GM18505 (cell line): ENCODE results near the gene SPTSSA.
"Not testable (repeated sequence)": the region's sequence is repeated elsewhere in the genome, so short reads cannot be mapped to it uniquely, and the experiment has no call there.

Experiments used
- ATAC-seq: cut with Tn5 transposase; IDR thresholded peaks from one replicate; pipeline ENCODE4 v1.9.1; 2021; ENCODE audit not compliant: unreplicated experiment
- POLR2A ChIP-seq: IDR thresholded peaks from 4 replicates; pipeline ENCODE4 v1.6.1; 2011; ENCODE audit warnings: borderline replicate concordance; ENCODE audit not compliant: insufficient read depth, insufficient read length; ENCODE audit errors: extremely low read depth

Gene SPTSSA

DNA sequence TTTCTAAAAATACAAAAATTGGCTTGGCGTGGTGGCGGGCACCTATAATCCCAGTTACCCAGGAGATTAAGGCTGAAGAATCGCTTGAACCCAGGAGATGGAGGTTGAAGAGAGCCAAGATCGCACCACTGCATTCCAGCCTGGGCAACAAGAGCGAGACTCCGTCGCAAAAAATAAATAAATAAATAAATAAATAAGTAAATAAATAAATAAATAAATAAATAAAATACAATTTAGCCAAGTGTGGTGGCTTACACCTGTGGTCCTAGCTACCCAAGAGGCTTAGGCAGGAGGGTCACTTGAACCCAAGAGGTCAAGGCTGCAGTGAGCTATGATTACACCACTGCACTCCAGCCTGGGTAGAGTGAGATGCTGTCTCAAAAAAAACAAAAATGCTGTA is 26.5 kb upstream of the SPTSSA start:
- ATAC-seq, result no peak
- no peak for TF ChIP-seq POLR2A

DNA sequence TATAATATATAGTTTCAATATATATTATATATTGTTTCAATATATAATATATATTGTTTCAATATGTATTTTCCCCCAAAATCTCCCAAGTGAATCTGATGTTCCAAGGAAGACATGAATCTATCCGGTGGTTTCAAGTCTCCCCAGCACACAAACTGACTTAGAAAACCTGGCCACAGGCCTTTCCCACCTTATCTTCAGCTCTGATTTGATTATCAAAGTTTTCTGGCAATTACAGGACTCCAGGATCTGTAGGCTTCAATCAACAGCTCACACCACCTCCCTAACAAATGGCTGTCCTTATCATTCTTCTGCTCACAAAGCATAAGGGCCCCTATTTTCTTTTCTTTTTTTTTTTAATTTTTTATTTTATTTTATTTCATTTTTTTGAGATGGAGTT is 22.7 kb upstream of the SPTSSA start:
- no peak for TF ChIP-seq POLR2A
- no peak for ATAC-seq

DNA sequence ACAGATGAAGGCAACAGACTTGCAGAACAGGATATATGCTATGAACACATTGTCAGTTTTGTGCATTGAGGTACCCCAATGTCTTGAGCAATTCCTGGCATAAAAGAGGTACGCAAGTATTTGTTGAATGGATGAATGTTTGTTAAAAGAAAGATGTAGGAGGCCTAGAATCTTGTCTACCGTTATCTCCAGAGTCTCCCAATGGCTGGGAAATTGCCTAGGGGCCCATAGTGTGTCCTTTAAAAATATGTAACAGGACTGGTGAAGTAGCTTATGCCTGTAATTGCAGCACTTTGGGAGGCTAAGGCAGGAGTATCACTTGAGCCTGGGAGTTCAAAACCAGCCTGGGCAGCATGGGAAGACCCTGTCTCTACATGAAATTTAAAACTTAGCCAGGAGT is 20.4 kb upstream of the SPTSSA start:
- ATAC-seq, result no peak
- no peak for TF ChIP-seq POLR2A

DNA sequence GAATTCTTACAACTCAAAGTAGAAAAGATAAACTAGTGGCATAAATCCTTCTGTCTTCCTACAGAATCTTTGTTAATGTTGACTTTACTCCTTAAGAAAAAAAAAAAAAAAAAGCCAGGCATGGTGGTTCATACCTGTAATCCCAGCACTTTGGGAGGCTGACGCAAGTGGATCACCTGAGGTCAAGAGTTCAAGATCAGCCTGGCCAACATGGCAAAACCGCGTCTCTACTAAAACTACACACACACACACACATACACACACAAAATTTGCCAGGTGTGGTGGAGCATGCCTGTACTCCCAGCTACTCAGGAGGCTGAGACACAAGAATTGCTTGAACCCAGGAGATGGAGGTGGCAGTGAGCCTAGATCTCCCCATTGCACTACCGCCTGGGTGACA is 17.7 kb upstream of the SPTSSA start:
- ATAC-seq, result no peak
- no peak for TF ChIP-seq POLR2A

DNA sequence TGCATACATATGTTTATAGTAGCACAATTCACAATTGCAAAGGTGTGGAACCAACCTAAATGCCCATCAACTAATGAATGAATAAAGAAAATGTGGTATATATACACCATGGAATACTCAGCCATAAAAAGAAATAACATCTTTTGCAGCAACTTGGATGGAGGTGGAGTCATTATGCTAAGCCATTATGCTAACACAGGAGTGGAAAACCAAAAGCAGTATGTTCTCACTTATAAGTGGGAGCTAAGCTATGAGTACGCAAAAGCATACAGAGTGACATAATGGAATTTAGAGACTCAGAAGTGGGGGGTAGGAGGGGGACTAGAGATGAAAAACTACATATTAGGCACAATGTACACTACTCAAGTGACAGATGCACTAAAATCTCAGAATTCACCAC is 16.2 kb upstream of the SPTSSA start:
- no peak for TF ChIP-seq POLR2A
- ATAC-seq, result no peak

DNA sequence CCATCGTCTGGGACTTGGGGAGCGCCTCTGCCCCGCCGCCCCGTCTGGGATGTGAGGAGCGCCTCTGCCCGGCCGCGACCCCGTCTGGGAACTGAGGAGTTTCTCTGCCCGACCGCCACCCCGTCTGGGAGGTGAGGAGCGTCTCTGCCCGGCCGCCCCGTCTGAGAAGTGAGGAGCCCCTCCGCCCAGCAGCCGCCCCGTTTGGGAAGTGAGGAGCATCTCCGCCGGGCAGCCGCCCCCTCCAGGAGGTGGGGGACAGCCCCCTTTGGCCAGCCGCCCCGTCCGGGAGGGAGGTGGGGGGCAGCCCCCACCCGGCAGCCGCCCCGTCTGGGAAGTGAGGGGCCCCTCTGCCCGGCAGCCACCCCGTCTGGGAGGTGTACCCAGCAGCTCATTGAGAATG is 14.0 kb upstream of the SPTSSA start:
- ATAC-seq, result not testable (repeated sequence)

DNA sequence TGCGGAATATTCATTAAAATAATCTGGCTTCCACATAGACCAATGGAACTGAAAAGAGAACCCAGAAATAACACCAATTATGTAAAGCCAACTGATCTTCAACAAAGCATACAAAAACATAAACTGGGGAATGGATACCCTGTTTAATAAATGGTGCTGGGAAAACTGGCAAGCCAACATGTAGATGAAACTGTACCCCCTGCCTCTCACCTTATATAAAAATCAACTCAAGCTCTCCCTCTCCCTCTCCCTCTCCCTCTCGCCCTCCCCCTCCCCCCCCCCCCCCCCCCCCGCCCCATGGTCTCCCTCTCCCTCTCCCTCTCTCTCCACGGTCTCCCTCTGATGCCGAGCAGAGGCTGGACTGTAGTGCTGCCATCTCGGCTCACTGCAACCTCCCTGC is 13.1 kb upstream of the SPTSSA start:
- no peak for TF ChIP-seq POLR2A
- no peak for ATAC-seq

DNA sequence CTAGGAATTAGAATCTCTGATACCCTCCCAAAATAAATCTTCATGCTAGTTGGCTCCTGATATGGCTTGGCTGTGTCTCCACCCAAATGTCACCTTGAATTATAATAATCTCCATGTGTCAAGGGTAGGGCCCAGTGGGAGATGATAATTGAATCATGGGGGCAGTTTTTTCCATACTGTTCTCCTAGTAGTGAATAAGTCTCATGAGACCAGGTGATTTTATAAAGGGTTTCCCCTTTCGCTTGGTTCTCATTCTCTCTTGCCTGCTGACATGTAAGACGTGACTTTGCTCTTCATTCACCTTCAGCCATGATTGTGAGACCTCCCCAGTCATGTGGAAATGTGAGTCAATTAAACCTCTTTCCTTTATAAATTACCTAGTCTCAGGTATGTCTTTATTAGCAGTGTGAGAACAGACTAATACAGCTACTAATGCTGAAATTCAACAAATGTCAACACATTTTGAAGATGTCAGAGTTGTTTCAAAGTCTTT is 12.2 kb upstream of the SPTSSA start:
- ATAC-seq, result no peak
- no peak for TF ChIP-seq POLR2A

DNA sequence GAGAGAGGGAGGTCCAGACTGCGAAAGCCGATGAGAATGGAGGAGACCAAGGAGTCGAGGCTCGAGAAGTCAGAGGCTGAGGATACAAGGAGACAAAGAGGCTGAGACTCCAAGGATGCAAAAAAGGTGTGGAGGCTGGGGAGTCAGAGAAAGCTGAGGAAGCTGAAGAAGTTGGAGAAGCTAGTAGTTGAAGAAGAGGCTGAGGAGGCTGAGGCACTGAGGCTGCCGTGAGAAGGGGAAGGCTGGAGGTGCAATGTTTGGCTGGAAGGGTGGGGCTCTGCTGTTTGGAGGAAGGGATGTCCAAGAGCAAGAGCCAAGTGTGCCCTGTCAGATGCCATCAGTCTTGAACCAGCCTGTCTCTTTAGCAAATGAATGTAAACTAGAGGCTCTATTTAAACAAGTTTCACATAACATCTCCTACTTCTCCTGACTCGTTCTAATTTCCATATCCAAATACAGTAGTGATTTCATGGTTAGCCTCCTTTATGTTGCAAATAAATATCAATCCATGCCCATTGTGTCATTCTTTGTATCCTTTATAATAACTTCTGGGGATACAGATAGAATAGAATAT is 10.8 kb upstream of the SPTSSA start:
- ATAC-seq, result no peak
- TF ChIP-seq POLR2A, result no peak

DNA sequence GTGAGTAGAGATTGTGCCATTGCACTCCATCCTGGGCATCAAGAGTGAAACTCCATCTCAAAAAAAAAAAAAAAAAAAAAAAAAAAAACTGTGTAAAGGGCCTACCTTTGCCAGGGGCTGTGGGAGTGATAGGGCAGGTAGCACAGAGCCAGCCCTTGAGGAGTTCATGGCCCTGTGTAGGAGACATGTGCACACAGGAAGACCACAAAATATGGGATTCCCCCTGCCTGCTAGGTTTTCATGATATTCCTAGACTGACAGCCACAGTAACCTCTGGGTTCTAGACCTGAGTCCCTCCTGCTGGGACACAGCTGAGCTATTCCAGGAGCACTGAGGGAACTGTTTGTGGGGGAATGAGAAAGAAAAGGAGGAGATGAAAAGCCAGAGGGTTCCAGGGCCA is 8.3 kb upstream of the SPTSSA start:
- no peak for TF ChIP-seq POLR2A
- no peak for ATAC-seq

DNA sequence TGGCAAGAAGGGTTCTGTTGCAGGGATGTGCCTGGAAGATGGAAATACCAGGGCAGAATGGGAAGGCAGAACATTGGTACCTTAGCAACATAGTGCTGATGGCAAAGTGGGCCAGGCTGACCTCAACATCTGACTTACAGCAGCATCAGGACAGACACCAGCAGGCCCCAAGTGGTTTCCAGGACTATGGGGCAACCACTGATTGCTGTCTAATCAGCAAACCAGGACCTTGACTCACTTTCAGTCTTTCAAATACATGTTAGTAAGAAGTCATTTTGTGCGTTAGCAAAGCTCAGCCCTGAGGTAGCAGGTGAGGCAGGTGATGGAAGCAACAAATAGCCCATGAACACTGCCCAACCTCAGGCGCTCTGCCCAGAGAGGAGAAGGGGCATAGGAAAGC is 4.7 kb upstream of the SPTSSA start:
- no peak for TF ChIP-seq POLR2A
- ATAC-seq, result no peak

DNA sequence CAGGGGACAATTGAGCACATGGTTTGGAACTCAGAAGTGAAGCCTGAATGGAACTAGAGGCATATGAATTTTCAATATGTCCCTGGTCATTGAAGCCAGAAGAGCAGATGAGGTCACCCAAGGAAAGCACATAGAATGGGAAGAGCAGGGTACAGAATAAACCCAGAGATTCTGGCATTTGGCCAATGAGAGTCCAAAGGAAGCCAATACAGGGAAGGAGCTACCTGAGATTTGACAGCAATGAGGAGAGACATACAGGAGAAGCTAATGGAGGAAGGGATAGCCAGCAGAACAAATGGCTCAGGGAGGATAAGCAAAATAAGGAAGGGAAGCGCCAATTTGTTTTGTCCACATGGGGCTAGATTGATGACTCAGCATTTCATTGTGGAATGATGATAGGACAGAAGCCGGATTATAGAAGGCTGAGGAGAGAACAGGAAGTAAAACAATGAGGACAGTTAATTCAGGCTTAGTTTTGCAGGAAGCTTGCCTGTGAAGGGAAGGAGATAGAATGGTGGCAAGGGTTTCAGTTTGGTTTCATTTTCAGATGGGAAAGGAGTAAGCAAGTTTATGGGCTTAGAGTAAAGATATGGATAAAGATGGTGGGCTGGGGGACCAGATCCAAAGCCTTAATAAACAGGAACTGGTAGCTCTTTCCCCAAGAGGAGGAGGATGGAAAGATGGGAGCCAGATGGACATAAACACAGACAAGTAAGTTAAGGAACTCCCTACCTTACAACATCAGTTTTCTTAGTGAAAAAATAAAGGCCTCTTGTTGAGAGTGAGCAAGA is 3.2 kb upstream of the SPTSSA start:
- no peak for ATAC-seq
- no peak for TF ChIP-seq POLR2A

DNA sequence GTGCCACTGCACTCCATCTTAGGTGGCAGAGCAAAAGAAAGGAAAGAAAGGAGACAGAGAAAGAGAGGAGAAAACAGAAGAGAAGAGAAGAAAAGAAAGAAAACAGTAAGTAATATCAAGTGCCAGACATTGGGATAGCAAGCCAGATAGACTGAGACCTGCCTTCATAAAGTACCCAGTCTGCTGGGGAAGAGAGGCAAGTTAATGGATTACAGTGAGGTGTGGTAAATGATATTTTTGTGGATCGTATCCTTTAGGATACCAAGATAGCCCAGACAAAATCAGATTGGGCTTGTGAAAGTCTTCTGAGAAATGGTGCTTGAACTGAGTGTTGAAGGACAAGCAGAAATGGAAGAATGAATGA is 1.5 kb upstream of the SPTSSA start:
- TF ChIP-seq POLR2A, result no peak
- no peak for ATAC-seq

DNA sequence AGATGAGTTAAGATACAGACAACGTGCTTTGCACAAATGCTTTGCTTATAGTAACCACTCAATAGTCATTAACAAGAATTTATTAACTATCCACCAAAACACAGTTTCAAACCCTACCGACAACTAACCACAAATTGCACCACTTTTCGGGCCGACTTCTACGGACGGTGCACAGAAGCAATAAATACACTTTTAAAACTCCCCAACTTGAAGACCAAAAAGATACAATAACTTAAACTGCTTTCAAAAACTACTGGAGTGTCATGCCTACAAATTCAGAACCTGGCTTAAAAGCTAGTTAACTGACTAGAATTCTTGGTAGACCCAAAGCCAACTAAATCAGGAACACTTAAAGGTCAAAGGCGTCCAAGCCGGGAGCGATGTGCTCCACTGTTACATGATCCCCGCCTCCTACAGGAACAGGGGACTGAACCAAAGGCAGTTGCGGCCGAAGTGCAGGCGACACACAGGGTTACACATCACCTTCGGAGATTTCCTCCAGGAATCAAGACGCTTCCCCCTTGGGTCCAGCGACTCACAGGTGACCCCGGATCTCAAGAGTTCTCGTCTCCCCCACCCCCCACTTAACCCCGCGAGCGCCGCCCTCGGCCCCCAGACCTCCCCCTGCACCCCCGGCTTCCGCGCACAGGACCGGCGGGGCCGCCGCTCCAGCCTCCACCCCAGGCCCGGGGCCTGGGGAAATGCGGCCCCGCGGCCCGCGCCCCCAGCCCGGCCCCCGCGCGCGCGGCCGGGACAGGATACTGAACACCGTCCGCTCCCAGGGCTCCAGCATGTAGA is 507 bp downstream of the SPTSSA start:
- ATAC-seq, result peak; percentile 40
- TF ChIP-seq POLR2A, result no peak

DNA sequence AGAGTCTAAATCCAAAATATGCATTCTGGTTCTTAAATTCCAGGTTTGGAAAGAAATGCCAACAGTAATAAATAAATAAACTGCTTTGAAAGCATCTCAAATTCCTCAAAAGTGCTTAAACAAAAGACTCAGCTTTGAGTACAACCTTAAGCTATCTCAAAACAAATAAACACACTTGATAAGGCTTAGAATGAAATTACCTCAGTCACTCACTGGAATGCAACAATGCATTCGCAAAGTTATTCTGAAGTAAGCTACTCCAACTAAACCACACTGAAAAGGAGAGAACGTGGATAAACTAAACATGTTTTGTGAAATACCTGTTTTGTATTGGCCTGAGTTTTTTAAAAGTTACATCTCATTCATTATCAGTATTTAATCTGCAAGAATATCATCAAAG is 1.2 kb downstream of the SPTSSA start:
- no peak for ATAC-seq
- TF ChIP-seq POLR2A, result no peak

DNA sequence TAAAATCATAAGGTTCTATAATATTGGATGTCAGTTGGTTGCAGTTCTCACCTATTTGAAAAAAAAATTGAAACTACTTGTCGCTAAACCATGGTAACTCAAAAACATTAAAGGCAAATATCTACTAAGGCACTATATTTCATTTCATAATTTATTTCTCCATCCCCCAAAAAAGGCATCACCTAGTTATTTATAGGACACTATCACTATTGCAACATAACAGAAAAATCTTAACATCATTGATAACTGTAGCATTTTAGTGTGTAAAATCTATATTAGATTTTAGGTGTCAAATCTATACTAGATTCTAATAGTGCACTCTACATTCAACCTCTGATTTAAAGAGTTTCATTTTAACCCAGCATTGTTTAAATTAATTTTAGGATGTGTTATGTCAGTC is 1.7 kb downstream of the SPTSSA start:
- no peak for ATAC-seq

More for the DNA sequence above, 1.7 kb downstream of the SPTSSA start:
- no peak for TF ChIP-seq POLR2A
